Heart left ventricle (tissue), 13 donors: ENCODE results near the gene ASXL1.

Experiments used
- CTCF ChIP-seq, 12 donors: fragments of 200-600 bp; sonication (generic) in 4 of 12; IDR thresholded peaks; one replicate each; pipeline versions ENCODE4 v1.5.0 to v1.8.0; 2018 to 2022; ENCODE audit warnings: antibody characterized with exemption in 12 of 12, mild to moderate bottlenecking in 5 of 12
- POLR2A ChIP-seq, 2 donors: fragments of 450-650 bp; IDR thresholded peaks; one replicate each; pipeline ENCODE4 v1.6.1; 2017; ENCODE audit warnings: antibody characterized with exemption in 2 of 2, mild to moderate bottlenecking in 2 of 2, moderate library complexity in 2 of 2
- donor health status: ischemic (EF 13 %, LVEDD 7.1; RV severe dilation, severe dysfunction).
- donor health status: DM: no; HTN: yes; CAD: no.
- donor health status: DM: no; HTN: no; CAD: no.
- donor health status: ischemic (EF 25% LVEDD 6.9; RV normal size, moderate dysfunction).
- donor health status: ischemic (EF 25% LVEDD 5.7; RV mildly dilated, moderate dysfunction).
- donor health status: ischemic (EF 35%, LVEDD 5.7; RV mildly dilated, moderate dysfunction).
- donor health status: nonischemic (EF 11% LVEDD 7.7; RV severe dilation, severe dysfunction).
- donor health status: DM: yes; HTN: yes; CAD: no.
- donor health status: PGD.
- donor health status: ischemic (EF 29% LVEDD 5.4; RV normal size, mild dysfunction).
- donor health status: nonischemic (EF 23%, LVEDD 6.1; RV moderate dilation, normal function).

- TF ChIP-seq CTCF (IDR thresholded peaks at IDR 0.05) (no peak), POLR2A (IDR thresholded peaks at IDR 0.05) (no peak)
Measured at GRCh38 chr20:32443386-32443974, 85.3 kb downstream of the ASXL1 start.
